GM23338 (cell line): ENCODE data around the gene TNFSF13.

Source experiments
- CTCF ChIP-seq, 2 experiments: fragments of 200-600 bp in 1 of 2; sonication (generic) in 1 of 2; conservative IDR thresholded peaks; 2 replicates each; pipeline versions ENCODE4 v1.5.1 to v1.6.1; 2016 to 2017; ENCODE audit warnings: antibody characterized with exemption in 2 of 2, low read depth in 2 of 2, mild to moderate bottlenecking in 2 of 2, moderate library complexity in 1 of 2
- EZH2 ChIP-seq: fragments of 200-600 bp; sonication (generic); IDR thresholded peaks from one replicate; pipeline ENCODE4 v1.8.0; 2017; ENCODE audit warnings: antibody characterized with exemption, mild to moderate bottlenecking, low read depth; ENCODE audit not compliant: unreplicated experiment

DNA sequence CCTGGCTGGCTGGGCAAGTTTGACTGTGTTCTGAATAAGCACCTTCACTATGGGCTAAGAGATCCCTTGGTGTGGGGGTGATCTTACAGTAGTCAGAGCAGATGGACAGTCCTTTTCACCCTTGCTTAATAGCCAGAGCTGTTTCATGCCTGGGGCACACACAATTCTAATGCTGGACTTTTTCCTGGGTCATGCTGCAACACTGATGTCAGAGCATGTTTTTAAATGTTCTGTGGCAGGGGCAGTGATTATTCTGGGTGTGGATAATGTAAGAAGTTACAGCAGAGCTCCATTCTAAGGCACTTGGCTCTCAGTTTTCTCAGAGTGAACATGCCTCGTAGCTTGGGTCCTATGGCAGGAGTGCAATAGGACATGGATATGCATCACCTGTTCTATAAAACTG, 16.9 kb downstream of the TNFSF13 start:
- TF ChIP-seq EZH2 (no peak), CTCF (conservative IDR thresholded peaks at IDR 0.05; ENCODE audit: low read depth in 2 of 2) (no peak)
